Coronary artery (tissue), 2 donors: ENCODE data around the gene TMEM144.

Source experiments
- DNase-seq: peaks from one replicate; pipeline ENCODE4 v3.0.0-alpha.2; 2017; ENCODE audit warnings: low spot score
- H3K27ac ChIP-seq, 2 donors: fragments of 200-600 bp; sonication (generic); one replicate each; pipeline ENCODE4 v1.5.1; 2016 to 2019
- H3K4me3 ChIP-seq: fragments of 200-600 bp; sonication (generic); 2 replicates; pipeline ENCODE4 v1.5.1; 2016; ENCODE audit warnings: mild to moderate bottlenecking, moderate library complexity
- CTCF ChIP-seq: fragments of 200-600 bp; sonication (generic); IDR thresholded peaks from one replicate; pipeline ENCODE4 v1.5.1; 2019; ENCODE audit warnings: antibody characterized with exemption

Gene TMEM144

GRCh38 chr4:158209825-158210807 lies at the start of gene TMEM144:
Gene TMEM144 (plus strand): TSS chr4:158210486. CDS start chr4:158212668, 2,182 bp downstream.
- TF ChIP-seq CTCF: no peak
- Histone ChIP-seq H3K4me3 (peak within 1 kb of the TSS; percentile 62), H3K27ac (peak within 1 kb of the TSS; percentile 77 to 95)
- peak; percentile 97 for DNase-seq

- no peak for DNase-seq
- Histone ChIP-seq H3K27ac (peak overlapping the region; percentile 59 to 73), H3K4me3 (peak overlapping the region; percentile 46)
- TF ChIP-seq CTCF: no peak
Observed at GRCh38 chr4:158161551-158162354, 48.5 kb upstream of the TMEM144 start.

- H3K4me3 ChIP-seq: no peak overlapping the region
- DNase-seq: no peak
- no peak for TF ChIP-seq CTCF
- H3K27ac ChIP-seq: peak overlapping the region; percentile 59 to 73
Observed at GRCh38 chr4:158162631-158163030, 47.7 kb upstream of the TMEM144 start.

- Histone ChIP-seq H3K4me3 (peak overlapping the region; percentile 67), H3K27ac (peak overlapping the region; percentile 71 to 72)
- no peak for TF ChIP-seq CTCF
Observed at GRCh38 chr4:158163941-158164767, 46.1 kb upstream of the TMEM144 start.

GRCh38 chr4:158164768-158165213 lies 45.5 kb upstream of the TMEM144 start:
- no peak for TF ChIP-seq CTCF
- Histone ChIP-seq H3K27ac (peak overlapping the region; percentile 71 to 72), H3K4me3 (peak overlapping the region; percentile 67)
- DNase-seq: no peak

More at GRCh38 chr4:158163941-158164767, 46.1 kb upstream of the TMEM144 start:
- no peak for DNase-seq

- no peak for TF ChIP-seq CTCF
- Histone ChIP-seq H3K27ac (peak overlapping the region; percentile 72 to 92), H3K4me3 (peak overlapping the region; percentile 67)
- no peak for DNase-seq
Observed at GRCh38 chr4:158166701-158167100, 43.6 kb upstream of the TMEM144 start.
